ENCODE measurements around the gene RAP2B. TPM values are rescaled to one million over a fixed set of nuclear protein-coding genes. Genes with fewer than 3 reads are reported as not detected.

Gene RAP2B
- total RNA-seq, 1 donor from 2014 or later, result 24.5 TPM

DNA sequence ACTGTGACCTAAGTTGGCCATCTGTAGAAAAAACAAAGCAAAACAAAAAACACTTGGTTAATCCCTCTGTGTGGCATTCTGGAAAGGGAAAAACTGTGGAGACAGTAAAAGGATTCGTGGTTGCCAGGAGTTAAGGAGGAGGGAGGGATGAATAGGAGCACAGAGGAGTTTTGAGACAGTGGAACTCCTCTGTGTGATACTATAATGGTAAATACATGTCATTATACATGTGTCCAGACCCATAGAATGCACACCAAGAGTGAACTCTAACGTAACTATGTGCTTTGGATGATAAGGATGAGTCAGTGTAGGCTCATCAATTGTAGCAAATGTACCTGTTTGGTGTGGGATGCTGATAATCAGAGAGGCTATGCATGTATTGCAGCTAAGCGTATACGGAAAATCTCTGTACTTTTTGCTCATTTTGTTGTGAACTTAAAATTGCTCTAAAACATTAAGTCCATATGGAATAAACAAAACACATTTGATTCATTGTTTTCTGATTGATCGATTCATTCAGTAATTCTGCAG lies 33.4 kb downstream of the RAP2B start:
- TF ChIP-seq, protein P1, sequence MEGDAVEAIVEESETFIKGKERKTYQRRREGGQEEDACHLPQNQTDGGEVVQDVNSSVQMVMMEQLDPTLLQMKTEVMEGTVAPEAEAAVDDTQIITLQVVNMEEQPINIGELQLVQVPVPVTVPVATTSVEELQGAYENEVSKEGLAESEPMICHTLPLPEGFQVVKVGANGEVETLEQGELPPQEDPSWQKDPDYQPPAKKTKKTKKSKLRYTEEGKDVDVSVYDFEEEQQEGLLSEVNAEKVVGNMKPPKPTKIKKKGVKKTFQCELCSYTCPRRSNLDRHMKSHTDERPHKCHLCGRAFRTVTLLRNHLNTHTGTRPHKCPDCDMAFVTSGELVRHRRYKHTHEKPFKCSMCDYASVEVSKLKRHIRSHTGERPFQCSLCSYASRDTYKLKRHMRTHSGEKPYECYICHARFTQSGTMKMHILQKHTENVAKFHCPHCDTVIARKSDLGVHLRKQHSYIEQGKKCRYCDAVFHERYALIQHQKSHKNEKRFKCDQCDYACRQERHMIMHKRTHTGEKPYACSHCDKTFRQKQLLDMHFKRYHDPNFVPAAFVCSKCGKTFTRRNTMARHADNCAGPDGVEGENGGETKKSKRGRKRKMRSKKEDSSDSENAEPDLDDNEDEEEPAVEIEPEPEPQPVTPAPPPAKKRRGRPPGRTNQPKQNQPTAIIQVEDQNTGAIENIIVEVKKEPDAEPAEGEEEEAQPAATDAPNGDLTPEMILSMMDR (IDR thresholded peaks at IDR 0.05; ENCODE audit: partially characterized antibody, unreplicated experiment), result no peak
- peaks cover 2% of the 10 kb centered on the region for H3K4me1 Mint-ChIP-seq (ENCODE audit: low read depth, unreplicated experiment)
- no peaks in the 10 kb centered on the region for H3K36me3 Mint-ChIP-seq (ENCODE audit: unreplicated experiment)
- no peak overlapping the region for H3K27ac Mint-ChIP-seq (ENCODE audit: unreplicated experiment)
- no peaks in the 10 kb centered on the region for H3K9me3 Mint-ChIP-seq (ENCODE audit: unreplicated experiment)
- no peak for DNase-seq
- no peaks in the 10 kb centered on the region for H3K27me3 Mint-ChIP-seq (ENCODE audit: unreplicated experiment)
- H3K4me3 Mint-ChIP-seq (ENCODE audit: unreplicated experiment), result no peak overlapping the region

DNA sequence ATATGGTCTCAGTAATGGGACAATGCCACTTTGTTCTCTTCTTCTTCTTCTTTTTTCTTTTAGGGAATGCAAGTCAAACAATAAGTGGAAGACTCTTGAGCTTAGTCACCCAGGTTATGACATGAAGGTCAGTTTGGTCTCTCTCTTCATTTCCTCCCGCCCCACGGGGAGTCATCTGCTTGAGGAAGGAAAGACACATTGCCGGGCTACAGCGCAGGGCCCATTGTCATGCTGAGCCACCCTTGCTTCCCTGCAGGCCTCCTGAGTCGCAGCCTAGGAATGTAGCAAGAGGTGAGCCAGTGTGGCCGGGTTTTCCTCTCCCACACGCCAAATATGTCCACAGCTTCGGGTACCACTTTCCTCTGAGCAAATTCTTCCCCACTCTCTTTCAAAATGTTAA lies 47.6 kb downstream of the RAP2B start:
- H3K9me3 Mint-ChIP-seq (ENCODE audit: unreplicated experiment), result no peaks in the 10 kb centered on the region
- H3K4me1 Mint-ChIP-seq (ENCODE audit: low read depth, unreplicated experiment), result peaks cover 2% of the 10 kb centered on the region
- no peak overlapping the region for H3K4me3 Mint-ChIP-seq (ENCODE audit: unreplicated experiment)
- no peak overlapping the region for H3K27ac Mint-ChIP-seq (ENCODE audit: unreplicated experiment)
- H3K27me3 Mint-ChIP-seq (ENCODE audit: unreplicated experiment), result no peaks in the 10 kb centered on the region
- no peak for DNase-seq
- H3K36me3 Mint-ChIP-seq (ENCODE audit: unreplicated experiment), result no peaks in the 10 kb centered on the region
- TF ChIP-seq, protein P1 (IDR thresholded peaks at IDR 0.05; ENCODE audit: partially characterized antibody, unreplicated experiment), result no peak

DNA sequence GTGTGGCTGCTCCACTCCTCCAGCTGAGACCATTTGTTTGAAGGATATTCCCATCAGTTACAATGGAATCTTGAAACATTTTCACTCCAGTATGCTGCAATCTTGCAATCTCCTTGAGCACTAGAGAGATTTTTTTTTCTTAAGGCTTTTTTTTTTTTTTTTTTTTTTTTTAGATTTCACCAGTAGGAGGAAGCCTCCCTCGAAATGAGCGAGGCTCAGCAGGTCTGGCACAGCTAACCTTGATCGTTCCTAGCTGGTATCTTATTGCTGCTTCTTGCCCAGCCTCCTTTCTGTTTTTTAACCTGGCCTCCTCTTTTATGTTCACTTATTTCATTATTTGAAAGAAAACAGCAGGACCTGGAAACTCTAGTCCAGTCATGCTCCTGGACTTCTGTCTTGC lies 48.1 kb downstream of the RAP2B start:
- Mint-ChIP-seq H3K9me3 (ENCODE audit: unreplicated experiment) (no peaks in the 10 kb centered on the region), H3K27me3 (ENCODE audit: unreplicated experiment) (no peaks in the 10 kb centered on the region), H3K36me3 (ENCODE audit: unreplicated experiment) (no peaks in the 10 kb centered on the region), H3K27ac (ENCODE audit: unreplicated experiment) (no peak overlapping the region), H3K4me3 (ENCODE audit: unreplicated experiment) (no peak overlapping the region), H3K4me1 (ENCODE audit: low read depth, unreplicated experiment) (peaks cover 2% of the 10 kb centered on the region)
- no peak for DNase-seq
- TF ChIP-seq, protein P1 (IDR thresholded peaks at IDR 0.05; ENCODE audit: partially characterized antibody, unreplicated experiment), result no peak

DNA sequence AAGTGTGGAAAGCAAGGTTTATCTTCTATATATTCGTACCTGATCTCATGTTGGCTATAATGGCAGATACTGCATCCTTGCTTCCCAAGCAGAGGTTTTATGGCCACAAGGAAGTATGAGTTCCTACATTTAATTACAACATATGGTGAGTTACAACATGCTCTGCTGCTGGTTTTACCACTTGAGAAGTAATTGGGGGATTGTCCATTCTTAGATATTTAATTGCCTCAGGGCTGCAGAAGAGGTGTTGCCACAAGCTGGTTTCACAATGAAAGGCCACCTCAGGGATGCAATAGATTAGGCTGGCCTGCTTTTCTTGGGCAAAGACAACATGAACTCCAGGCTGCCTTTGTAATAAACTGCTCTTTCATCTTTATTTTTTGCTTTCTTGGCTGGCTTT lies 48.6 kb downstream of the RAP2B start:
- Mint-ChIP-seq H3K36me3 (ENCODE audit: unreplicated experiment) (no peaks in the 10 kb centered on the region), H3K9me3 (ENCODE audit: unreplicated experiment) (no peaks in the 10 kb centered on the region), H3K27me3 (ENCODE audit: unreplicated experiment) (no peaks in the 10 kb centered on the region), H3K27ac (ENCODE audit: unreplicated experiment) (no peak overlapping the region), H3K4me3 (ENCODE audit: unreplicated experiment) (no peak overlapping the region), H3K4me1 (ENCODE audit: low read depth, unreplicated experiment) (peaks cover 2% of the 10 kb centered on the region)
- DNase-seq, result no peak
- TF ChIP-seq, protein P1 (IDR thresholded peaks at IDR 0.05; ENCODE audit: partially characterized antibody, unreplicated experiment), result no peak

DNA sequence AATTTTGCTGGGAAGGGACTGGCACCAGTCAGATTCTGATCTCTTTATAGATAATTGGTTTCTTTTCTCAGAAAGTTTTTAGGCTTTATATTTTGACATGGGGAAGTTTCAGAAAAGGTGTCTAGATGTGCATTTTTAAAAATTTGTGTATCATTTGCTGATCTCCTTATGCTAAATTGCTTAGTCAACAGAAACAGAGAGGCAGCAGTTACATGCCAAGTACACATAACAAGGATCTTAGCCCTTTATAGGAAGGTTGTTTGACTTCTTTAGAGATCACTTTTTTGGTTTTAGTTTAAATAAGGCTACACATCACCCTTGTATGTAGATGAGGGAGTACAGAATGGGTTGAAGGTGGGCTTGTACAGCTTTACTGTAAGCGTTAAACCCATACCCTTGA lies 53.5 kb downstream of the RAP2B start:
- Mint-ChIP-seq H3K4me3 (ENCODE audit: unreplicated experiment) (no peak overlapping the region), H3K36me3 (ENCODE audit: unreplicated experiment) (no peaks in the 10 kb centered on the region), H3K9me3 (ENCODE audit: unreplicated experiment) (no peaks in the 10 kb centered on the region), H3K4me1 (ENCODE audit: low read depth, unreplicated experiment) (no peaks in the 10 kb centered on the region), H3K27ac (ENCODE audit: unreplicated experiment) (no peak overlapping the region), H3K27me3 (ENCODE audit: unreplicated experiment) (no peaks in the 10 kb centered on the region)
- TF ChIP-seq, protein P1 (IDR thresholded peaks at IDR 0.05; ENCODE audit: partially characterized antibody, unreplicated experiment), result no peak
- no peak for DNase-seq
